ENCODE data around the gene NXN. TPM values are rescaled to one million over a fixed set of nuclear protein-coding genes. Genes with fewer than 3 reads are reported as not detected.
"Not testable (repeated sequence)": the region's sequence is repeated elsewhere in the genome, so short reads cannot be mapped to it uniquely, and the experiment has no call there.

Gene NXN
- total RNA-seq, 4 donors from 2014 or later: 11.3 to 51.6 (median 31.8) TPM

DNA sequence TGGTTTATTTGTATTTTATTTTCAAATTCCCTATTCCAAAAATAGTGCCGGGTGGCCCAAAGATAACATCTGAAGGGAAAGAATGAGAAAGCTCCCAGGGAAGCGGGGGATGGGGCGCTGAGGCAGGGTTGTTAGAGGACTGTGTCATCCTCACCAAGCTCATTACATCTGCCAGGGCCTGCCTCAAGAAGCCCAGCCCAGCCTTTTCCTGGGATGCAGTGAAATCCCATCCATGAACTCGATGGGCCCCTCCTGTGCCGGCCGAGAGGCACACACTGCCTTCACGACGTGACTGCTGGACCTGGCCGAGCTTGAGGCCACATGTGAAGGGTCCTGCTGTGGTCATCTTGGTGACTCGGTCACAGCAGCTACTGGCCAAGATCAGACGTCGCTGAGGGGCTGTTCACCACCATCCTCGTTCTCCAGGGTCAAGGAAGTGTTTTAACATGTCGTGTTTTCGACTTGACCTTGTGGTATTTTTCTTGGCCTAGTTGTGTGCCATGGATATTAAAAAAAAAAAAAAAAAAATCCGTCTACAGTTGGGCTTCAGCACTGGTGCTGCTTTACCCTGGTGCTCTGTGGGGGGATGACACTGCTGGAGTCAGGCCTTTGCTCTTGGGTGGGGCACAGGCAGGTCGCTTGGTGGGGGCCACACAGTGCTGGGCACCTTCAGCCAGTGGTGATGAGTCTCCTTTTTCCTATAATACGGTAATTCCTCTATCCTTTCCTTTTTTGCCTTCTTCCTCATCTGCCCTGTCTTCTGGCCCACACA, 22.2 kb upstream of the NXN start:
- WGBS, 2 donors: 67 to 74% methylated on average over 16 to 18 of the region's 18 CpGs
- no peak for DNase-seq (ENCODE audit: low spot score in 2 of 2)
- intact Hi-C loops (cut with DNase I; ENCODE audit: low total_unique reads): no loop called here

DNA sequence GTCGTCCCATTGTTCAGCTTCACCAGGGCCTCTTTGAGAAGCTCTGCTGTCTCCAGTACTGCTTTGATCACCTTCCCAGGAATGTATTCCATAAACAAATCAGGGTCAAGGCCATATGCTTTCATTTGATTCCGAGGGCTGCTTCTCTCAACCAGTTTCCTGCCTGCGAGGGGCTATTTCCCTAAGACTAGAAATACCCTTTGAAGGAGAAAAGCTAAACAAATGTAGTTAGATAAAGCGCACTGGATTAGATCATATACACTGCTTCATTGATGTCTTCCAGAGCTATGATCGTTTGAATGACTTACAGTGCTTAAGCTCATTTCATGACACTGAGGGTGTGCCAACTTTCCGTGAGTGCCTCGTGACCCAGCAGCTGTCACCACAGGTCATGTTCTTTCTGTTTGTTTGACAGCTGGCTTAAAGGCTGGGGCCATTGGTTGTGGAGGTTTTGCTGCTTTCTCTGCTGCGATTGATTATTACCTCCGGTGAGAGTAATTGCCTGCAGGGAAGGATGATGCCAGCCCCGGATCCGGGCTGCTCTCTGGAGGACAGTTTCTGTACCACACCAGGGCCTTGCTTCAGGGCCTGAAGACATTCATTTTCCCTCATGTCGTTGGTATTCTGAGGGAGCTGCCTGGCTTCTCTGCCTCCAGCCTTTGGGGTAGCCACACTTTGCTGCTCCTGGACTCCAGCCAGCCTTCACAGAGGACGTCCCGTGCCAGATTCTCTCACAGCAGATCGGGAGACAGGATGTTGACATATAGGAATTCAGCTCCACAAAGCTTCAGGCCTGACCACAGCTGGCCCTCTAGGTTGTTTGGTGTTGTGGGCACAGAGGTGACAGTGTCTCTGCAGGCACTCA, 21.3 kb upstream of the NXN start:
- H3K4me3 ChIP-seq (ENCODE audit: low read depth, poor library complexity, severe bottlenecking): no peak overlapping the region
- DNase-seq (ENCODE audit: low spot score in 2 of 2): no peak
- intact Hi-C loops (cut with DNase I; ENCODE audit: low total_unique reads): no loop called here
- TF ChIP-seq, protein P1, sequence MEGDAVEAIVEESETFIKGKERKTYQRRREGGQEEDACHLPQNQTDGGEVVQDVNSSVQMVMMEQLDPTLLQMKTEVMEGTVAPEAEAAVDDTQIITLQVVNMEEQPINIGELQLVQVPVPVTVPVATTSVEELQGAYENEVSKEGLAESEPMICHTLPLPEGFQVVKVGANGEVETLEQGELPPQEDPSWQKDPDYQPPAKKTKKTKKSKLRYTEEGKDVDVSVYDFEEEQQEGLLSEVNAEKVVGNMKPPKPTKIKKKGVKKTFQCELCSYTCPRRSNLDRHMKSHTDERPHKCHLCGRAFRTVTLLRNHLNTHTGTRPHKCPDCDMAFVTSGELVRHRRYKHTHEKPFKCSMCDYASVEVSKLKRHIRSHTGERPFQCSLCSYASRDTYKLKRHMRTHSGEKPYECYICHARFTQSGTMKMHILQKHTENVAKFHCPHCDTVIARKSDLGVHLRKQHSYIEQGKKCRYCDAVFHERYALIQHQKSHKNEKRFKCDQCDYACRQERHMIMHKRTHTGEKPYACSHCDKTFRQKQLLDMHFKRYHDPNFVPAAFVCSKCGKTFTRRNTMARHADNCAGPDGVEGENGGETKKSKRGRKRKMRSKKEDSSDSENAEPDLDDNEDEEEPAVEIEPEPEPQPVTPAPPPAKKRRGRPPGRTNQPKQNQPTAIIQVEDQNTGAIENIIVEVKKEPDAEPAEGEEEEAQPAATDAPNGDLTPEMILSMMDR (IDR thresholded peaks at IDR 0.05): no peak
- TF ChIP-seq POLR2A (IDR thresholded peaks at IDR 0.05): no peak
- 51 to 54% methylated on average over 15 of the region's 15 CpGs for WGBS, 2 donors

More for the DNA sequence above, 22.2 kb upstream of the NXN start:
- TF ChIP-seq, protein P1 (IDR thresholded peaks at IDR 0.05): no peak
- H3K4me3 ChIP-seq (ENCODE audit: low read depth, poor library complexity, severe bottlenecking): no peak overlapping the region

DNA sequence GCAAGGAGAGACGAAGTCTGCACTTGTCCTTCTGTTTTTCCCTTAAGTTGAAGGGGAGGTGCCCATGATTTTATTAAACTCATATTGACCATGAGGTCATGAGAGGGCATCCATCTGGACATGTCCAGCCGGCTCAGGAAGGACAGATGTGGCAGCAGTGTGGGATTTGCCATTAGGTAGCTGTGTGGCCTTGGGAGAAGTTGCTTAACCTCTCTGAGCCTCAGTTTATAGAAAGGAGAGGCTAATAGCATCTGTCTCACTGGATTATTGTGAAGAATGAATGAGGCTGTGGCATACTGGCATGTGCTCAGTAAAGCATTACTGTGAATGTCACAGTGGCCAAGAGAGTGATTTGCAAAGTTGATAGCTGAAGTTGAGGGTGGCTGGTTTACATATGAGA, 18.5 kb upstream of the NXN start:
- 23 to 28% methylated on average over 2 of the region's 2 CpGs for WGBS, 2 donors
- TF ChIP-seq, protein P1 (IDR thresholded peaks at IDR 0.05): no peak
- TF ChIP-seq POLR2A (IDR thresholded peaks at IDR 0.05): no peak
- intact Hi-C loops (cut with DNase I; ENCODE audit: low total_unique reads): no loop called here
- DNase-seq (ENCODE audit: low spot score in 2 of 2): no peak
- no peak overlapping the region for H3K4me3 ChIP-seq (ENCODE audit: low read depth, poor library complexity, severe bottlenecking)

DNA sequence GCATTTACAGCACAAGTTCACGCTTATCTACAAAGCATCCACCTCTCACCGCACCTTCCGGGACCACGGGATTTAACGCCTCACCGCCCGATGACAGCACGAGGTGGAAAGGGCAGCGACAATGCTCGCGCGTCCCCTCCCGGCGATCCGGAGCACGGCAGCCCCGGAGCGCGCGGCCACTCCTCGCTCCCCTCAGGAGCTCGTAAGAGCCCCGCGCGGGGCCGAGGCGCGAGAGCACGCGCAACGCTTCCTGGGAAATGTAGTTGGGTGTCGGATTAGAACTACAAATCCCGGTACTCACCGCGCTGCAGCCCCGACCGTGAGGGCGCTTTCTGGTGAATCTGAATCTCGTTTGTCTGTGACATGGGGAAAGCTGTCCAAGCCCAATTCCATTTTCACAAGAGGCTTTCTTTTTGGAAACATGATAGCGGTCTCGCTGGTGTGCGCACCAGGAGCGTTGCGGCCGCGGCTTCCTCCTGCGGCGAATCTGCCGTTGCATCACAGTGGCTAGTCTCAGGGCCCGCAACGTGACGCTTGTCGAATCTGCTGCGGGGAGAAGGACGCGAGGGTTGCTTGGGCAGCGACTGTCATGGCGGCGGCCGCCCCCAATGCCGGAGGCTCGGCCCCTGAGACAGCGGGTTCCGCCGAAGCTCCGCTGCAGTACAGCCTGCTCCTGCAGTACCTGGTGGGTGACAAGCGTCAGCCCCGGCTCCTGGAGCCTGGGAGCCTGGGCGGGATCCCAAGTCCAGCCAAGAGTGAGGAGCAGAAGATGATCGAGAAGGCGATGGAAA, 17.2 kb upstream of the NXN start, which contains the start of gene TIMM22:
Gene TIMM22, plus strand, starts transcription at position 576 of the 791 bp plus-strand sequence. Its CDS starts 14 bp downstream, at position 590.
- peak within 1 kb of the TSS; percentile 92 for H3K4me3 ChIP-seq (ENCODE audit: low read depth, poor library complexity, severe bottlenecking)
- 0 to 1% methylated on average over 63 to 69 of the region's 71 CpGs for WGBS, 2 donors
- TF ChIP-seq POLR2A (IDR thresholded peaks at IDR 0.05): no peak
- TF ChIP-seq, protein P1 (IDR thresholded peaks at IDR 0.05): peak in 1 of 3 donors; percentile 27
- DNase-seq (ENCODE audit: low spot score in 2 of 2): peak; percentile 87 to 98
- intact Hi-C loops (cut with DNase I; ENCODE audit: low total_unique reads): no loop called here

DNA sequence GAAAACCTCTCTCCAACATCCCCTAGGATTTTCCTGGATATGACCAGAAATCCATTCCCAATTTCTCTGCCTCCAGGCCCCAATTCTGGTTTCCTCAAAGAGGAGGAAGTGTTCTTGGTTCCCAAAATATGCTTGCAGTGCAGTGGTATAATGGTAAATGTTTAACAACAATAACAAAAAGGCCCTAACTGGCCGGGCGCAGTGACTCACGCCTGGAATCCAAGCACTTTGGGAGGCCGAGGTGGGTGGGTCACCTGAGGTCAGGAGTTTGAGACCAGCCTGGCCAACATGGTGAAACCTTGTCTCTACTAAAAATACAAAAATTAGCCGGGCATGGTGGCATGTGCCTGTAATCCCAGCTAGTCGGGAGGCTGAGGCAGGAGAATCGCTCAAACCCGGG, 15.7 kb upstream of the NXN start:
- intact Hi-C loops (cut with DNase I; ENCODE audit: low total_unique reads): not testable (repeated sequence)
- 92 to 96% methylated on average over 8 of the region's 8 CpGs for WGBS, 2 donors

More for the DNA sequence above, 15.7 kb upstream of the NXN start:
- H3K4me3 ChIP-seq (ENCODE audit: low read depth, poor library complexity, severe bottlenecking); DNase-seq (ENCODE audit: low spot score in 2 of 2): not testable (repeated sequence)
